Measurements from ENCODE around the gene ASIC4. TPM values are rescaled to one million over a fixed set of nuclear protein-coding genes. Genes with fewer than 3 reads are reported as not detected.

ASIC4 gene
- total RNA-seq, 1 experiment from 2014 or later = 0.79 TPM

GRCh38 chr2:219523031-219523671, 8.9 kb downstream of the ASIC4 start (continued):
- TF ChIP-seq ZNF416 (CRISPR knock-in tag; IDR thresholded peaks at IDR 0.05) = no peak

DNA sequence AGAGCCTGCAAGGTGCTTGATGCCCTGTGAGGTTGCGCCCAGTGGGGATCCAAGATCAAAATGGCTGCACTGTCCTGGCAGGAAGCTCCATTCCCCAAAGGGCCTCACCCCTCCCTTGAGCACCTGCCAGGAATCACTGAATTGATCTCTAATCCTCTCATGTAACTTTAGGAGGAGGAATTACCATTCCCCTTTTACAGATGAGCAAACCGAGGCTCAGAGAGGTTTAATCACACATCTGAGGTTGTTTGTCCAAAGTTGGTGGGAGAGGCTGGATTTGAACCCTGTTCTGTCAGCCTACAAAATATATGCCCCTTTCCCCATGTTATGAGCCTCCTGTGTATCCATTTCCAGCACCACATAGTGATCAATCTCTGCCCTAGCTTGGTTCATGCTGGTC, 10.5 kb downstream of the ASIC4 start:
- no peaks in the 10 kb centered on the region for H3K9me3 Mint-ChIP-seq
- ATAC-seq (no peak), DNase-seq (ENCODE audit: low spot score) (no peak)
- H3K36me3 Mint-ChIP-seq = no peaks in the 10 kb centered on the region
- ChIA-PET CTCF (interaction anchor here (1.5 to 41.3 kb wide), 3 partner anchors 17 to 78 kb away, joined by 3 to 2316 read pairs (median 188); partner anchors contain the start of gene GMPPA), POLR2A (interaction anchor here (1.5 kb wide), 1 partner anchor 29 kb away, joined by 5 read pairs; a partner anchor contains a TSS)
- H3K4me1 Mint-ChIP-seq = peaks cover 63% of the 10 kb centered on the region
- no peak overlapping the region for H3K4me3 Mint-ChIP-seq
- TF ChIP-seq ERG (CRISPR knock-in tag; IDR thresholded peaks at IDR 0.05) (no peak), MLX (CRISPR knock-in tag; IDR thresholded peaks at IDR 0.05) (no peak), TCF7 (CRISPR knock-in tag; IDR thresholded peaks at IDR 0.05; ENCODE audit: low read depth) (no peak), PREB (CRISPR knock-in tag; IDR thresholded peaks at IDR 0.05; ENCODE audit: borderline replicate concordance) (no peak), ZNF317 (CRISPR knock-in tag; IDR thresholded peaks at IDR 0.05; ENCODE audit: borderline replicate concordance, low read depth) (no peak), ZNF121 (CRISPR knock-in tag; IDR thresholded peaks at IDR 0.05) (no peak), NR1H2 (CRISPR knock-in tag; IDR thresholded peaks at IDR 0.05) (no peak), TEAD4 (CRISPR knock-in tag; IDR thresholded peaks at IDR 0.05) (no peak), SMAD3 (CRISPR knock-in tag; IDR thresholded peaks at IDR 0.05; ENCODE audit: borderline replicate concordance) (no peak), ZNF512 (CRISPR knock-in tag; IDR thresholded peaks at IDR 0.05; ENCODE audit: borderline replicate concordance) (no peak), ZNF396 (CRISPR knock-in tag; IDR thresholded peaks at IDR 0.05; ENCODE audit: borderline replicate concordance) (no peak), ZBTB21 (CRISPR knock-in tag; IDR thresholded peaks at IDR 0.05; ENCODE audit: borderline replicate concordance) (no peak), TEAD1 (CRISPR knock-in tag; IDR thresholded peaks at IDR 0.05) (no peak), CBFB (CRISPR knock-in tag; IDR thresholded peaks at IDR 0.05; ENCODE audit: low read depth) (no peak), EMX1 (CRISPR knock-in tag; IDR thresholded peaks at IDR 0.05) (no peak), HMGXB4 (CRISPR knock-in tag; IDR thresholded peaks at IDR 0.05) (no peak), CREM (CRISPR knock-in tag; IDR thresholded peaks at IDR 0.05) (no peak)
- TF ChIP-seq, protein P1, sequence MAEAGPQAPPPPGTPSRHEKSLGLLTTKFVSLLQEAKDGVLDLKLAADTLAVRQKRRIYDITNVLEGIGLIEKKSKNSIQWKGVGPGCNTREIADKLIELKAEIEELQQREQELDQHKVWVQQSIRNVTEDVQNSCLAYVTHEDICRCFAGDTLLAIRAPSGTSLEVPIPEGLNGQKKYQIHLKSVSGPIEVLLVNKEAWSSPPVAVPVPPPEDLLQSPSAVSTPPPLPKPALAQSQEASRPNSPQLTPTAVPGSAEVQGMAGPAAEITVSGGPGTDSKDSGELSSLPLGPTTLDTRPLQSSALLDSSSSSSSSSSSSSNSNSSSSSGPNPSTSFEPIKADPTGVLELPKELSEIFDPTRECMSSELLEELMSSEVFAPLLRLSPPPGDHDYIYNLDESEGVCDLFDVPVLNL (CRISPR knock-in tag; IDR thresholded peaks at IDR 0.05; ENCODE audit: borderline replicate concordance, low read depth) = no peak
- TF ChIP-seq, protein P2, sequence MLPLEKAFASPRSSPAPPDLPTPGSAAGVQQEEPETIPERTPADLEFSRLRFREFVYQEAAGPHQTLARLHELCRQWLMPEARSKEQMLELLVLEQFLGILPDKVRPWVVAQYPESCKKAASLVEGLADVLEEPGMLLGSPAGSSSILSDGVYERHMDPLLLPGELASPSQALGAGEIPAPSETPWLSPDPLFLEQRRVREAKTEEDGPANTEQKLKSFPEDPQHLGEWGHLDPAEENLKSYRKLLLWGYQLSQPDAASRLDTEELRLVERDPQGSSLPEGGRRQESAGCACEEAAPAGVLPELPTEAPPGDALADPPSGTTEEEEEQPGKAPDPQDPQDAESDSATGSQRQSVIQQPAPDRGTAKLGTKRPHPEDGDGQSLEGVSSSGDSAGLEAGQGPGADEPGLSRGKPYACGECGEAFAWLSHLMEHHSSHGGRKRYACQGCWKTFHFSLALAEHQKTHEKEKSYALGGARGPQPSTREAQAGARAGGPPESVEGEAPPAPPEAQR (CRISPR knock-in tag; IDR thresholded peaks at IDR 0.05) = no peak
- TF ChIP-seq, protein P3, sequence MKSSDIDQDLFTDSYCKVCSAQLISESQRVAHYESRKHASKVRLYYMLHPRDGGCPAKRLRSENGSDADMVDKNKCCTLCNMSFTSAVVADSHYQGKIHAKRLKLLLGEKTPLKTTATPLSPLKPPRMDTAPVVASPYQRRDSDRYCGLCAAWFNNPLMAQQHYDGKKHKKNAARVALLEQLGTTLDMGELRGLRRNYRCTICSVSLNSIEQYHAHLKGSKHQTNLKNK (CRISPR knock-in tag; IDR thresholded peaks at IDR 0.05) = no peak
- H3K27ac Mint-ChIP-seq = no peak overlapping the region
- H3K27me3 Mint-ChIP-seq (ENCODE audit: low read depth) = peaks cover 47% of the 10 kb centered on the region

Data from WTC11 (cell line).